IPS DF 19.7 (cell line): Measurements from ENCODE around the gene LRCH1.
"Not testable (repeated sequence)": the region's sequence is repeated elsewhere in the genome, so short reads cannot be mapped to it uniquely, and the experiment has no call there.

Source experiments
- DNase-seq: peaks from one replicate; pipeline ENCODE4 v3.0.0-alpha.2; 2013; ENCODE audit warnings: low read depth, low spot score

LRCH1 gene

GRCh38 chr13:46749951-46750350, 197.0 kb downstream of the LRCH1 start:
- DNase-seq: no peak

GRCh38 chr13:46751811-46752635, 199.1 kb downstream of the LRCH1 start:
- no peak for DNase-seq

GRCh38 chr13:46753137-46753536, 200.2 kb downstream of the LRCH1 start:
- DNase-seq: no peak

DNA sequence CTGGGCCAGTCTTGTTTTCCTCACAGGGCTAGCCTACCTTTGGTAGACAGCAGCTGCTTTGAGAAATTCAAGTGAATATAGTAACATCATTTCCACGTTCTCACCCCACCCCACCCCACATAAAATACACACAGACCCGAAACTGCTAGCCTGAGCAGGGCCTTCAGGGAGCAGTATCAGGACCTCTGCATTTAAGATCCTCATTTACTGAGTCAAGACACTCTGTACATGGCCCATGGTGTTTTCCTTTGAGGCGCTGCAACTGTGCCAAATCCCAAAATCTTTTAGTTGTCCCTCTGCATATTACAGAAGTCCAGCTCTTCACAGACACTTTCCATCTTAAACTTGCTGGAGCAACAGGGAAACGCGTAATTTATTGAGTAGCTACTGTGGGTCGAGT, 200.9 kb downstream of the LRCH1 start:
- DNase-seq: no peak

GRCh38 chr13:46754812-46755211, 201.8 kb downstream of the LRCH1 start:
- no peak for DNase-seq

DNA sequence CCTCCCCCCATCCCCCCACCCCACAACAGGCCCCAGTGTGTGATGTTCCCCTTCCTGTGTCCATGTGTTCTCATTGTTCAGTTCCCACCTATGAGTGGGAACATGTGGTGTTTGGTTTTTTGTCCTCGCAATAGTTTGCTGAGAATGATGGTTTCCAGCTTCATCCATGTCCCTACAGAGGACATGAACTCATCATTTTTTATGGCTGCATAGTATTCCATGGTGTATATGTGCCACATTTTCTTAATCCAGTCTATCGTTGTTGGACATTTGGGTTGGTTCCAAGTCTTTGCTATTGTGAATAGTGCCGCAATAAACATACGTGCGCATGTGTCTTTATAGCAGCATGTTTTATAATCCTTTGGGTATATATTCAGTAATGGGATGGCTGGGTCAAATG, 202.5 kb downstream of the LRCH1 start:
- not testable (repeated sequence) for DNase-seq

DNA sequence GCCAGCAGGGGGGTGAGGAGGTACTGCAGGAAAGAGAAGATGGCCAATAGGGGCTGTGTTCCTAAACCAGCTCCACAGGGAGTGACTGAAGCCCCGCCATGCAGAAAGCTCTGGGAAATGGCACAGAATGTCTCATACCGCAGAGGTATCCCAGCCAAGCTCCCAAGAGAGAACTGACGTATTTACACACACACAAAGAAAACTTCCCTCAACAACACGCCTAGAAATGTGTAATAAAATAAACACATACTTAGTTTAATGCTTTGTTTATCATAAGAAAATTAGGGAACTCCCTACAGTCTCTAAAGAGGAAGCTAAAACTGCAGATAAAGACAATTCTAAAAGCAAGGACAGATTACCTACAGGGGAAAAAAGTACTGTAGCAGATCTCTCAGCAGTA, 204.0 kb downstream of the LRCH1 start:
- DNase-seq: no peak

- DNase-seq: no peak
These were observed 204.7 kb downstream of the LRCH1 start for GRCh38 chr13:46757640-46758039.

GRCh38 chr13:46759846-46760245, 206.9 kb downstream of the LRCH1 start:
- no peak for DNase-seq

GRCh38 chr13:46761174-46761573, 208.2 kb downstream of the LRCH1 start:
- DNase-seq: no peak

GRCh38 chr13:46761866-46762265, 208.9 kb downstream of the LRCH1 start:
- no peak for DNase-seq

DNA sequence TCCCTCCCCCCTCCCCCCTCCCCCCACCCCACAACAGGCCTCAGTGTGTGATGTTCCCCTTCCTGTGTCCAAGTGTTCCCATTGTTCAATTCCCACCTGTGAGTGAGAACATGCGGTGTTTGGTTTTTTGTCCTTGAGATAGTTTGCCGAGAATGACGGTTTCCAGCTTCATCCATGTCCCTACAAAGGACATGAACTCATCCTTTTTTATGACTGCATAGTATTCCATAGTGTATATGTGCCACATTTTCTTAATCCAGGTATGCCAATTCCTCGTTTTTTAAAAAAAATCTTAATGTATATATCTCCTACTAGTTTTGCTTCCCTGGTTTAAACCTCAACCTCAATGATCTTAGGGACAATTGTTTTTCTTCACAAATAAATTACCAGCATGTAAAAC, 217.0 kb downstream of the LRCH1 start:
- not testable (repeated sequence) for DNase-seq

DNA sequence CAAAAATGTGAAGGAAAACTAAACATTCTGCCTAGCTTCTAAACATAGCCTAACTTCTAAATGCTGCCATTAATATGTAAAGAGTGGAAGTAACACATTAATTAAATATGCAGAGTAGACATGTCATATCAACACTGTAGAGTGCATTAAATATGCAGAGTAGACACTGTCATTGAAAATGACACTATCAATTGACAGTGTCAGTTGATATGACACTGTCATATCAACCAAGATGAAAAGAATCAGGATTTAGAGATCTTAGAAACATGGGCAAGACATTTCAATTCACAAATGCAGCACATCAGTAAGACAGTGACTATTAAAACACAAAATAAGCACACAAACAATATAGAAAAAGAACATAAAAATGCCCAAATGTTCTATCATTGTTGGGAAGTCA, 218.7 kb downstream of the LRCH1 start:
- DNase-seq: no peak

DNA sequence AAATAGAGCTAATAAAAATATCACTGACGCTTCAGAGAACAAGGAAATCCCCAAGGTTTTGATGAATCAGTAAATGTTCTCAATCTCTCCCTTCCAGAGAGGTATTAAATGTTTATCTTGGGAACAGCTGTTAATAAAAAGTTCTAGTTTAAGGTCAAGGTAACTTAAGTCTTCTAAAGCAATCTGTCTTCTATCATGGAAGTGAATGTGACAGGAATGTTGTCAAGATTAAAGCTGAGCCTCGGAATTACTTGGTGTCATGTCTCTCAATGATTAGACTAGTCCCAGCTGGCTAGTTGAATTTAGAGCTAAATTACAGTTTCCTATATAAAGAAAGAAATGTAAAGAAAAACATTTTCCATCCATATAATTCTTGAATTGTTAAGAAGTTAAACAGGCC, 220.6 kb downstream of the LRCH1 start:
- DNase-seq: no peak

GRCh38 chr13:46775385-46776107, 222.6 kb downstream of the LRCH1 start:
- no peak for DNase-seq

DNA sequence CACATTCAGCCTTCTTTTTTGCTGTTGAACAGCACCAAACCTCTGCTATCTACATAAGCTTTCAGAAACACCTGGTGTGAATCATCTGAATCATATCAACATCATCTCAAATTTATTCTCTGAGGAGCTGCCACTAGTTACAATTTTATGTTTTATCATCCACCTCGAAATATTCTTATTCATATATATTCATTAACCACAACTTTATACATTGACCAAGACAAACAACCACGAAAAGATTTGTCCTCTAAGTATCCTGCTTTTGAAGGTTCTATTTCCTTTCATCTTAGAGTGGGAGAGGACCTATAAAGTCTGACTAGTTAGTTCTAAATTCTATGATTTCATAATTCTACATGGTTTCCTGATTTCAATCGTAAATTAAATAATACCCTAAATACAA, 225.1 kb downstream of the LRCH1 start:
- no peak for DNase-seq

DNA sequence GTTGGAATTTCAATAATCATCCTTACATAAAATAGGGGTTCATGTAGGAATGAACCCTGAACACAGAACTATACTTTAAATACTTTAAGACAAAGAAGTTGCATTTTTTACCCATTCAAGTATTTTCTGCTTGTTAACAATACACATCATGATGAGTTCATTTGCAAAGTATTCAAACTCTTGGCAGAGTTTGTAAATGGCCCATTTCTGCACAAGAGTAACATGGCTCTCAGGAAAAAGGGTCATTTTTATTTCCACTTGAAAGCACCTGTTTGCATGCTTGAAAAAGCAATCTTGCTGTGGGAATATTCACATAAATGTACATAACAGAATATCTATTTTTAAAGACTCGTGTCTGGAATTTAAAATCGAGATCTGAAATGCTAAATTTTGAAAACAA, 225.9 kb downstream of the LRCH1 start:
- no peak for DNase-seq

- no peak for DNase-seq
These were observed 229.1 kb downstream of the LRCH1 start for GRCh38 chr13:46782066-46782465.

DNA sequence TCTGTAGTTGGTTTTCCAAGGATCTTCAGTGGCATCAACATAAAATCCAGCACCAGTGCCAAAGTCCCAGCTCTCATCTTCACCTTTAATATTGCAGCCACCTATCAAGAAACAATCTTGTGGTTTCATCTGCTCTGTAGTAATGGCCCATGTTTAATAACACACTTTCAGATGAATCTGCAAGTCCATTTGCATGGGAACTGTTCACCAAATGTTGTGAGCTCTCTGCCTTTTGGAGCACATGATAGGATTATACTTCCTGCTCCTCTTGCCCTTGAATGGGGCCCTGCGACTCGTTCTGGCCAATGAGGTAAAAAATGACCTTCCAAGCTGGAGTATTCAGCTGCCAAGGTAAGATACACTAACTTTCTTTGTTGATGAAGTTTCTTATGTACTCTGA, 229.7 kb downstream of the LRCH1 start:
- DNase-seq: no peak

DNA sequence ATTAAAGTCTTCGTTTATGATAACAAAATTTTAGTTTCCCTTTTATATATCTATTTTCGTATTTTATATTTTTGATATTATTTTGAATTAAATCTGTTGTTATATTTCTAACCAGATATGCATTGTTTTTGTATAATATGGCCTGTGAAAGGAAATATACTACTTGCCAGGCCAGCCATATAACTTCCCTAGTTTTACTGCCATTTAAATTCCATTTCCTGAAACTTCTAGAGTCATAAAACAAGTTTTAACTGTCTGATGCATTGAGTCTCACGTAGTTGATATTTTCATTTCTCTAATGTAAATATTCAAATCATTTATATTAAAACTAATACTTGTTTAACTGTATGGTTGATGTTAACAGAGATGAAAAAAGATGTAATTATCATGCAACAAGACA, 230.5 kb downstream of the LRCH1 start:
- no peak for DNase-seq

DNA sequence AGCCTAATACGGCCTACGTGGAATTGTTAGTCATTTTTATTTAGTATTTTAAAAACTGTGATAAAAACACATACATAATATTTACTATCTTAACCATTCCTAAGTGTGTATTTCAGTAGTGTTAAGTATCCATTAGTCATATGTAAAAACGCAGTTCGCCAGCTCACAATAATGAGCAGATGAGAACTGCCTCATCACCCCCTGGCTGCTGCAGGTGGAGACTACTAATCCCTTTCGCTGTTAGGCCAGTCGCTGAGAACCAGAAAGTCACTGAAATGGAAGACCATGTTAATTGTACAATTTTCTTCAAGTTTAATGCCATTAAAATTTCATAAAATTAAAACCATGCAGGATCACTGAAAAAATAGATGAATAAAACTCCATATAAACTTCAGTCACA, 242.4 kb downstream of the LRCH1 start:
- DNase-seq: no peak

DNA sequence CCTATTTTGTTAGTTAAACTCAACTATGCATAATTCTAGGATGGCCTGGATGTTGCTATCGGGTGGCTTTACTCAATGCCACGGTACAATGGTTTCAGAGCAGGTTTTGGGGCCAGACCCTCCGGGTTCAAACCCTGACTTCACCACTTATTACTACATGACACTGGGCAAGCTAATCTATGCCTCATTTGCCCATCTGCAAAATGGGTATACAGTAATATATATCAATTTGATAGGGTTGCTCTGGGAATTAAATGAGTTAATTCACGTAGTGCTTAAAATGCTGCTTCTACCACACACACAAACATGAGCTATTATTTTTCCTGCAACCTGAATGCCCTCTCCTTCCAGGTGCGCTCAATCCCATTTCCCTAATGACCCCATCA, 243.2 kb downstream of the LRCH1 start:
- no peak for DNase-seq
